Left cardiac atrium (tissue), 4 donors: ENCODE data around the gene ZNF385B. TPM values are rescaled to one million over a fixed set of nuclear protein-coding genes. Genes with fewer than 3 reads are reported as not detected.

Experiments used
- ATAC-seq, 2 donors: fragments of 200-7000 bp; cut with Tn5 transposase; one replicate each; pipeline ENCODE4 v1.9.1; 2020; ENCODE audit warnings: mild to moderate bottlenecking in 2 of 2, moderate library complexity in 2 of 2
- DNase-seq: peaks from one replicate; pipeline ENCODE4 v3.0.0-alpha.2; 2020
- intact Hi-C, 2 donors: fragments of 100-400 bp; cut with DNase I; formaldehyde crosslinking; loops; one replicate each; pipeline versions ENCODE4 v1.14.1 to v1.15.1; 2022 to 2023
- total RNA-seq, 2 donors: library from RNA; stranded (reverse); fragmentation: NEBNext Ultra II Directional; extraction: Animal tissue kit (Norgen Biotek cat#: 25700); gene quantifications; one replicate each; pipeline ENCODE4 v1.2.1, GENCODE V29; 2021
- donor health status: DM: no; HTN: yes; CAD: no.
- donor health status: DM: no; HTN: yes; CAD: no; lungs with severe emphysema.
- donor health status: DM: yes; HTN: yes; CAD: no.
- donor health status: Dilated cardiomyopathy.

Gene ZNF385B
- total RNA-seq, 2 donors from 2014 or later: 14.3 to 36.7 TPM

GRCh38 chr2:179860255-179861026, 971 bp downstream of the ZNF385B start:
- intact Hi-C loops: no loop called here
- no peak for DNase-seq
- peak; percentile 42 to 59 for ATAC-seq

GRCh38 chr2:179859523-179859922, 1.9 kb downstream of the ZNF385B start:
- no peak for DNase-seq
- intact Hi-C loops: no loop called here
- ATAC-seq: no peak

GRCh38 chr2:179857236-179857635, 4.2 kb downstream of the ZNF385B start:
- ATAC-seq (no peak), DNase-seq (no peak)
- intact Hi-C loops: no loop called here

- intact Hi-C loops: no loop called here
Observed at GRCh38 chr2:179856205-179856604, 5.2 kb downstream of the ZNF385B start.

GRCh38 chr2:179855673-179856072, 5.7 kb downstream of the ZNF385B start:
- DNase-seq: no peak
- intact Hi-C loops: no loop called here
- no peak for ATAC-seq

More at GRCh38 chr2:179856205-179856604, 5.2 kb downstream of the ZNF385B start:
- ATAC-seq (no peak), DNase-seq (no peak)

- no peak for ATAC-seq
- intact Hi-C loops: no loop called here
- no peak for DNase-seq
Observed at GRCh38 chr2:179854891-179855290, 6.5 kb downstream of the ZNF385B start.

GRCh38 chr2:179853108-179853507, 8.3 kb downstream of the ZNF385B start:
- ATAC-seq (no peak), DNase-seq (no peak)
- intact Hi-C loops: no loop called here

GRCh38 chr2:179850188-179850587, 11.2 kb downstream of the ZNF385B start:
- DNase-seq (no peak), ATAC-seq (peak in 1 of 2 donors; percentile 50)
- intact Hi-C loops: no loop called here

GRCh38 chr2:179849719-179850118, 11.7 kb downstream of the ZNF385B start:
- no peak for ATAC-seq
- intact Hi-C loops: no loop called here
- DNase-seq: no peak

- intact Hi-C loops: no loop called here
- ATAC-seq (no peak), DNase-seq (no peak)
Observed at GRCh38 chr2:179843541-179843940, 17.9 kb downstream of the ZNF385B start.

- ATAC-seq (peak; percentile 39 to 47), DNase-seq (no peak)
- intact Hi-C loops: no loop called here
Observed at GRCh38 chr2:179842498-179843153, 18.8 kb downstream of the ZNF385B start.

- ATAC-seq: no peak
- no peak for DNase-seq
- intact Hi-C loops: no loop called here
Observed at GRCh38 chr2:179840840-179841239, 20.6 kb downstream of the ZNF385B start.

- ATAC-seq: peak; percentile 42 to 66
- intact Hi-C loops: no loop called here
- DNase-seq: no peak
Observed at GRCh38 chr2:179837408-179837807, 24.0 kb downstream of the ZNF385B start.

GRCh38 chr2:179830043-179830787, 31.2 kb downstream of the ZNF385B start:
- DNase-seq (no peak), ATAC-seq (no peak)
- intact Hi-C loops: no loop called here

- DNase-seq: no peak
- no peak for ATAC-seq
Observed at GRCh38 chr2:179826297-179826696, 35.1 kb downstream of the ZNF385B start.

GRCh38 chr2:179825494-179825893, 35.9 kb downstream of the ZNF385B start:
- ATAC-seq: no peak
- intact Hi-C loops: no loop called here
- DNase-seq: no peak

More at GRCh38 chr2:179826297-179826696, 35.1 kb downstream of the ZNF385B start:
- intact Hi-C loops: no loop called here

GRCh38 chr2:179824961-179825360, 36.5 kb downstream of the ZNF385B start:
- DNase-seq: no peak
- no peak for ATAC-seq

GRCh38 chr2:179822540-179822939, 38.9 kb downstream of the ZNF385B start:
- ATAC-seq (no peak), DNase-seq (no peak)
- intact Hi-C loops: no loop called here

More at GRCh38 chr2:179824961-179825360, 36.5 kb downstream of the ZNF385B start:
- intact Hi-C loops: no loop called here

- no peak for DNase-seq
- intact Hi-C loops: no loop called here
- peak in 1 of 2 donors; percentile 18 for ATAC-seq
Observed at GRCh38 chr2:179818546-179818945, 42.9 kb downstream of the ZNF385B start.
